Vagina (tissue), 2 donors: ENCODE data around the gene MINDY1.

Experiments used
- CTCF ChIP-seq, 3 experiments: fragments of 450-650 bp in 2 of 3; fragments of 200-600 bp in 1 of 3; sonication (generic) in 1 of 3; IDR thresholded peaks; one replicate each; pipeline ENCODE4 v1.5.1; 2017 to 2019; ENCODE audit warnings: antibody characterized with exemption in 3 of 3, mild to moderate bottlenecking in 2 of 3, moderate library complexity in 2 of 3
- POLR2A ChIP-seq, 2 donors: fragments of 450-650 bp; IDR thresholded peaks; one replicate each; pipeline ENCODE4 v1.6.1; 2017; ENCODE audit warnings: antibody characterized with exemption in 2 of 2, mild to moderate bottlenecking in 2 of 2, moderate library complexity in 2 of 2

- TF ChIP-seq POLR2A (IDR thresholded peaks at IDR 0.05): no peak
- TF ChIP-seq CTCF (IDR thresholded peaks at IDR 0.05): no peak
These were observed 7.5 kb downstream of the MINDY1 start for GRCh38 chr1:150999051-150999674.
